RKO (cell line): ENCODE data around the gene DLG1.
A peak's percentile ranks its signal among the peaks of the same experiment; 100 is the strongest.
"Not testable (repeated sequence)": the region's sequence is repeated elsewhere in the genome, so short reads cannot be mapped to it uniquely, and the experiment has no call there.

Experiments used
- DNase-seq: peaks from one replicate; pipeline ENCODE4 v3.0.0-alpha.2; 2016; ENCODE audit warnings: low spot score

DLG1 gene

DNA sequence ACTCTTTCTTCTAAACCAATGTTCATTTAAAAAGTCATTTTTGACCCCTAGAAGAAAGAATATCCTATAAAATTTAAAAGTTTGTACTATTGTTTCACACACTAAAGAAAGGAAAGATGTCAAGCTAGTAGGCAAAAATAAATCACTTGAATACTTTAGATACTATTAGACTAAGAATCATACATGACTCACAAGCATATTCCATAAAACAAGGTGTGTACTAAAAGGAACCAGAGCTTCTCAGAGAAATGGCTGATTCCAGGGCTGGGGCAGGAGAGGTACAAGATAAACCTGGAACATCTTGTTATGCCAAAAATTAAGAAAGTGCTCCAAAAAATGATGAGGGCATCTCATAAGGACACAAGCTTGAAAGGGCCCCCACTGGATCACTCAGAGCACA, 8.7 kb downstream of the DLG1 start:
- DNase-seq, result no peak

DNA sequence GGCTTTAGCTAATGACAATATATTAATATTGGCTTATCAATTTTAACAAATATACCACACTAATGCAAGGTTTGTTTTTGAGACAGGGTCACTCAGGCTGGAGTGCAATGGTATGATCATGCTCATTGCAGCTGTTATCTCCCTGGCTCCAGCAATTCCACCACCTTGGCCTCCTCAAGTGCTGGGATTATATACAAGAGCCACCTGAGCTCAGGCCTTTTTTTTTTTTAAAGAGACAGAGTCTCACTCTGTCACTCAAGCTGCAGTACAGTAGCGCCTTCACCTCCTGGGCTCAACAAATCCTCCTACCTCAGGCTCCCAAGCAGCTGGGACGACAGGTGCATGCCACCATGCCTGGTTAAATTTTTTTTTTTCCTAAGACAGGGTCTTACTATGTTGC, 11.7 kb downstream of the DLG1 start:
- DNase-seq, result no peak

GRCh38 chr3:197285557-197285956, 12.9 kb downstream of the DLG1 start:
- DNase-seq, result no peak

DNA sequence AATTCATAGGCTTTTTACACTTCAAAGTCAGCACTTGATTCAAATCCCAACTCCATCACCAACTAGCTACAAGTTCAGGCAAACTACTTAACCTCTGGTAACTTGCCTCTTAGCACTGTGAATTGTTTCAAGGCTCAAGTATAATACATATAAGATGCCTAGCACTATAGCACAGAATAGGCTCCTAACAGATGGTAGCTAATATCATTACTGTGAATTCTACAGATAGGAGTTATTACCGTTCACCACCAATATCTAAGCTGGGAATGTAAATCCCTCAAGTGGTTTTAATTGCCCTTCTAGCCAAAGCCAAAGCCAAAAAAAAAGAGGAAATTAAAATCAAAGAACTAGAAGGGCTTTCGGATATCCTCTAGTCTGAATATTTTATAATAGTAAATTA, 15.4 kb downstream of the DLG1 start:
- DNase-seq, result no peak

DNA sequence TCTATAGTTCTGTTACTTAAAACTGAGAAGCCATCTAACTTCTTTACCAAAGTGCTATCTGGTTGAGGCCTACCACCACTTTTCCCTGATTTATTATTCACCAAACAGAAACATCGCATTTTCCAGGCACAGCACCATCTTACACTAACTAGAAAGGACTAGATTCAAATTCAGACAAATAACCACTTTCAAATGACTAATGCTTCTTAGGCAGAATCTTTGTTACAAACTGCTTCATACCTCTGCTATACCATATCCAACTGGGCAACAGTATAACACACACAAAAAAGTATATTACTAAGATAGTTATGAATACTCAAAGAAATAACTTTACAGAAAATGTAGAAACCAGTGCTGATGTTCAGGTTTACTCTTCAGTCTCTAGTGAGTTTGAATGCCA, 16.6 kb downstream of the DLG1 start:
- no peak for DNase-seq

DNA sequence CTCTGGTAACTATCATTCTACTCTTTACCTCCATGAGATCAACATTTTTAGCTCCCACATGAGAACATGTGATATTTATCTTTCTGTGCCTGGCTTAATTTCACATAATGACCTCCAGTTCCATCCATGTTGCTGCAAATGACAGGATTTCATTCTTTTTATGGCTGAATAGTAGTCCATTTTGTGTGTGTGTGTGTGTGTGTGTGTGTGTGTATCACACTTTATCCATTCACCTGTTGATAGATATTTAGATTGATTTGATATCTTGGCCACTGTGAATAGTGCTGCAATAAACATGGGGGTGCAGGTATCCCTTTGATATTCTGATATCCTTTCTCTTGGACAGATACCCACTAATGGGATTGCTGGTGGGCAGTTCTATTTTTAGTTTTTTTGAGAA, 18.3 kb downstream of the DLG1 start:
- DNase-seq, result no peak

DNA sequence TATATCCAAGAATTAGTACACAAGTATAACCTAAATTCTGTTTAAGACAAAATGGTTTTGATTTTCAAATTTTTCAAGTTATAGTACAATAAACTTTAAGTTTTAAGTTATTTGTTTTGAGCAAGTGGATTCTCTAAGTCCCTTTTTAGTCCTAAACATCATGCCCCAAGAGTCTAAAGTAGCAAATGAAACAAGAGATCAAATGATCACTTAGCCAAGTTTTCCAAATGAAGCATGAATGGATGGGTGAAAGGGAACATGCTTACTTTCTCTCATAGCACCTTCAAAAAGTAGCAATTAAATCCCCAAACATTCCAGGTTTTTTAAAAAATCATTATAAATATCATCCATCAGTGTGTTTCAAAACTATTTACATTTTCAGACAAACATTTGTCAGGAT, 19.5 kb downstream of the DLG1 start:
- DNase-seq, result no peak

GRCh38 chr3:197276808-197277207, 21.6 kb downstream of the DLG1 start:
- DNase-seq, result not testable (repeated sequence)

DNA sequence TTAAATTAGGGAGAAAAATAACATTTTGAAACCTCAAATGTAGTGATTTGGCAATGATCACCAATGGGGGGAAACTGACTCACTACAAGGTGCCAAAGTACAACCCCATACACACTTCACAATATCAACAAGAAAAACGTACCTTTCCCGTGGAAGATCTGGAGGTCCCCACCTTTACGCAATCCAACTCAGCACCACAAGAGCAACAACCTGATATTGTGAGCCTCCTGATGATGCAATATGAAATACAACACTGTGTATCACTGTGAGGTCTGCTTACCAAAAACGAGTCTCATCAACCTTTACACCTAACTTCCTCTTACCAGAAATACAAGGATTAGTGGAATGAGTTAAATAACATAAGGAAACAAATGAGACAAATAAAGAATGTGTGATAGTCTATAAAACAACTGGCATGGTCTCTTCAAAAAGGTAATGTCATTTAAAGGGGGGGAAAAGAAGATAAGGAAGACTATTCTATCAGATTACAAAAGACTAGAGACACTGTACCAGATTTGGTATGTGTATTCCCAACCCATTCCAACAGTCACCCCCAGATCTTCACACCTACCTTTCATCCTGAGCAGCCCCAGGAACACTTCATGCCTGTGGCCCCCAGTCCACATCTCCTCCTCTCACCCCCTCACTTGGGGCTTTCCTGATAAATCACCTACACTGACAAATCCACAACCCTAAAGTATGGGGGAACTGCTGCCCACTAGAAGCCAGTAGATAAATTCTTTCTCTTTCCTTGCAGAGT, 27.7 kb downstream of the DLG1 start:
- no peak for DNase-seq

- DNase-seq, result no peak
Measured at GRCh38 chr3:197269024-197269423, 29.4 kb downstream of the DLG1 start.

DNA sequence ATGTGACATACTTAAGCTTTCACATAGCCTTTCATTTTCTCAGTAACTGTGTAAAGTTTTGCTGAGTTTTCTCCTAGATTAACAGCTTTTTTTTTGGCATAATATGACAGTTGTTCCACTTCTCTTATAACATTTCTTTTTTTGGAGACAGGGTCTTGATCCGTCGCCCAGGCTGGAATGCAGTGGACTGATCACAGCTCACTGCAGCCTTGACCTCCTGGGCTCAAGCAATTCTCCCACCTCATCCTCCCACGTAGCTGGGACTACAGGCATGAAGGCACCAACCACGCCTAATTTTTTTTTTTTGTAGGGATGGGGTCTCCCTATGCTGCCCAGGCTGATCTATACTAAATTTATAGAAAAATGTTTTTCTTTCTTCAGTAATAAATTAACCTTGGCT, 30.1 kb downstream of the DLG1 start:
- no peak for DNase-seq

DNA sequence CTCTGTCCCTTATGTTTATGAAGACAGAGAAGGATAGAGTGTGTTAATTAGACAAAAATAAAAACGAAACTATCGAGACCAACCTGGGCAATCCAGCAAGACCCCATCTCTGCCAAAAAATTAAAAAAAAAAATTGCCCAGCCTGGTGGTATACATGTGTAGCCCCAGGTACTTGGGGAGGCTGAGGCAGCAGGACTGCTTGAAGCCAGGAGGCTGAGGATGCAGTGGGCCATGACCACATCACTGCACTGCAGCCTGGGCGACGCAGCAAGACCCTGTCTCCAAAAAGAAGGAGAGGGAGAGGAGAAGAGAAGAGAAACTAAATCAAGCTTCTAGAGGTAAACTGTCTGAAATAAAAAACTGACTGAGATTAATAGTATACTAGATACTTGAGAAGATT, 32.1 kb downstream of the DLG1 start:
- no peak for DNase-seq

- DNase-seq, result no peak
Measured at GRCh38 chr3:197262709-197263108, 35.7 kb downstream of the DLG1 start.

DNA sequence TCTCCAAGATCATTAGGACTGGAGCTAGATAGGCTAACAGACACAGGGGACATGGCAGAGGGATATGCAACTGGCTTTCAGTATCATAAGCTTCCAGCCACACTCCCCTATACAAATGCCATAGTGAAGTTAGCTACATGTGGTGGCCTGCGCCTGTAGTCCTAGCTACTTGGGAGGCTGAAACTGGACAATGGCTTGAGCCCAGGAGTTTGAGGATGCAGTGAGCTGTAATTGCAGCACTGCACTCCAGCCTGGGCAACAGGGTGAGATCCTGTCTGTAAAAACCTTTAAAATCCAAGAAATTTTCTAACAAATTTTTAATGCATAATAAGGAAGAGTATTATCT, 37.3 kb downstream of the DLG1 start:
- DNase-seq, result no peak

GRCh38 chr3:197260491-197261163, 37.8 kb downstream of the DLG1 start:
- no peak for DNase-seq

DNA sequence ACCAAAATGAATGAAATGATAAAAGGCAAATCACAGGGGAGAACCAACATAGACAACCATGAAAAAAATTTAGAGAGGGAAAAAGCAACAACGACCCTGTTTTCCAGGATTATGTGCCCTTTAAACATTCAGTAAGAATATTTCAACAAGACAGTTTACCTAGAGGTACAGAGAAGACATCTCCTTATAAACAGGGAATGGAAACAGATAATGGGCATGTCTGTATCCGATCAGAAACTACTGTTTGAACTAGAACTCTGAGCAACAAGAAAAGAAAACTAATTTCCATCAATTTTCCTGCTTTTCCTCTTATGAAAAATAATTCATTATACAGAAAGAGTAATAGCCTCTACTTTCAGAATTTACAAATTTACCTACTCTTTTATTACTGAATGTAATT, 39.3 kb downstream of the DLG1 start:
- DNase-seq, result no peak

DNA sequence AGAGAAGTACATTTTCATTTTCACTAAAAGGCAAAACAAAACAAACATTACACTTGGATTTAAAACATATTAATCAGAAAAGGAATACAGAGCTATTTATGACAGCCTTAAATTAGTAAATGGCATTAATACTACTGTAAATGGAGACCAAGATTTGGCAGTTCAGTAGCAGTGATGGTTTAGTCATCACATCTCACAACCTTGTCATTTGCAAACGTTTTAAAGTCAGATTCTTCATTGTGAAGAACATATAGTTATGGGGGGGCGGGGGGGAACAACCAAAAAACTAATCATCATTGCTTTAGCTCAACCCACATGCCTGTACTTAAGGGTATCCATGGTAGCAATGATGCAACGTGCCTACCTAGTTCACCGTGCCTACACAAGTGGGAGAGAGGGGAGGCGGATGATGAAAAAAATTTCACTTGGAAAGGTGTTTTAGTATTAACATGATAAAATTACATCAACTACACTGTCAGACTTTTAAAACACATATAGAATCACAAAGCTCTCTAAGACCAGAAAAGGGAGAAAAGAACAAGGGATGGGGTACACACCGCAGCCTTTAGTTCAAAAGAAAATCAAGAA, 40.1 kb downstream of the DLG1 start:
- no peak for DNase-seq

DNA sequence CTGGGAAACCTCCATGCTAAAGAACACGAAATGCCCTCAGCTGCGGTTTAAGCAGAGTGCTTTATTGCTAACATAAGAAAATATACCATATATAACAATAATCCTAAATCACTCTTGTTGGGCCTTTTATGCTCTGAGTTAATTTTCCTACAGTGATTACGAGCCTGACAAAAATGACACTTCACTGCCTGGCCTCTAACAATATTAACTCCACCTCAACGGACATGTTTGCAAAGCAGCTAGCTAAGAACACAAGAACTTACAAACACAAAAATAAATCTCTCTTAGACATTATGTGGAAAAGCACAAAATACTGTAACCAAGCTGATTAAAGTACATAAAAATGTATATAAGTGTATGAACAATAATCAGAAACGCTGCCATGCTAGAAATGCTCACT, 40.7 kb downstream of the DLG1 start:
- no peak for DNase-seq

GRCh38 chr3:197256836-197257444, 41.5 kb downstream of the DLG1 start:
- peak; percentile 55 for DNase-seq

GRCh38 chr3:197256104-197256503, 42.3 kb downstream of the DLG1 start:
- DNase-seq, result no peak

DNA sequence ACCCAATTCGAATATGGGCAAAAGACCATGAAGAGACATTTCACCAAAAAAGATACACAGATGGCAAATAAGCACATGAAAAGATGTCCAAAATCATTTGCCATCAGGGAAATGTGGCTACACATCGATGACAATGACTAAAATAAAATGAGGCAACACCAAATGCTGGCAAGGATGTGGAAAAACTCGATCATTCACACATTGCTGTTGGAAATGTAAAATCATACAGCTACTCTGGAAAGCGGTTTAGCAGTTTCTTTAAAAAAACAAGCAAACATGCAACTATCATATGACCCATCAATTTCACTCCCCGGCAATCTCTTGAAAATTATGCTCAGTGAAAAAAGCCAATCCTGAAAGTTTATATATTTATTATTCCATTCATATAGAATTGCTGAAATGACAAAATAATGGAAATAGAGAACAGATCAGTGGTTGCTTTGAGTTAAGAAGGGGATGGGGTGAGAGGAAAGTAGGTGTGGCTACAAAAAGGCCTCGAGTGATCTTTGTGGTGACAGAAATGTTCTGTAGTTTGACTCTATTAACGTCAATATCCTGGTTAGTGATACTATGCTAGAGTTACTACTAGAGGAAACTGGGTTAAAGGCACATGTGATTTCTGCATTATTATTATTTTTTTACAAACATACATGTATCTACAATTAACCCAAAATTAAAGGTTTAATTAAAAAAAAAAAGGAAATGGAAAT, 45.0 kb downstream of the DLG1 start:
- DNase-seq, result no peak

GRCh38 chr3:197249542-197249941, 48.9 kb downstream of the DLG1 start:
- DNase-seq, result no peak

DNA sequence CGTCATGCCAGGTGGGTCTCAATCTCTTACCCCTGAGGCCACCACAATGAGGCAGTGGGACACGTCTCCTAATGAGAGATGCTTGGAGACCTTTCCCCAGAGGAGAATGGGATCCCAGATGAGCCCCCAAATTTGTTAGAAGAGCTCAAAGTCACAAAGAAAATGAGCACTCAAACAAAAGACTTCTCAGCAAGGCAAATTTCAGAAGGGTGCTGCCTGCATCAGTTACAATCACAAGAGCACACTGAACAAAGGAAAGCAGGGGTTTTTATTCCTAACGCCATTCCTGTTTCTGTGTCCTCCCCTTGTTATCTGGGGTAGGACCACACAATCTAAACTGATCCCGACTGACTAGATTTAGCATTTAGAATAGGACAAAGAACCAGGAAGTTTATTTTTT, 50.1 kb downstream of the DLG1 start:
- DNase-seq, result no peak
